ENCODE results near the gene WFIKKN1. TPM values are rescaled to one million over a fixed set of nuclear protein-coding genes. Genes with fewer than 3 reads are reported as not detected.

WFIKKN1 gene
- total RNA-seq, 2 experiments from 2014 or later: 0.47 to 1.2 TPM

DNA sequence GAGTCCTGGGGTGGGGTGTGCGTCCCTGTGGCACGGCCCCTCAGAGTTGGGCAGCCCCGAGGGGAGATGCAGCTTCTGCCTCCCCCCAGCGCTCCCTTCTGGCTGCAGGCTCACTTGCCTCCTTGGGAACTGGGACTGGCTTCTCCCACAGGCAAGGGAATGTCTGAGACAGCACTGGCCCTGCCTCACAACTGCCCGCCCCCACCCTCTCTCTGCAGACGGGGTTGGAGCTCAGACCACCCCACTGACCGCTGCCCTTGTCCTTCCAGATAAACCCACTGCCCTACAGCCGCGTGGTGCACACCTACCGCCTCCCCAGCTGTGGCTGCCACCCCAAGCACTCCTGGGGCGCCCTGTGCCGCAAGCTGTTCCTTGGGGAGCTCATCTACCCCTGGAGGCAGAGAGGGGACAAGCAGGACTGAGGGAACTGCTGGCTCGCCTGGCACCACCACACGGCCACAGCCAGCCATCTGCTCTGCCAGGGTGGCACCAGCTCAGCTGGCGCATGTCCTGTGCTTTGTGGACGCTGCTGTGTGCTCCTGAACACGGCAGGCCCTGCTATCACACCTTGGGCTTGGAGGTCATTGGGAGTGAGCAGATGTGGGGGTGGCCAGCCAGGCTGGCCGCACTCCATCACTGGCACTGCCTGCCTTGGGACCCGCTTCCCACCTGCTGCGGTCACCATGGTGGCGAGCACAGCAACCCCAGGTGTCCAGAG lies 48.0 kb upstream of the WFIKKN1 start:
- intact Hi-C loops (cut with micrococcal nuclease; ENCODE audit: unreplicated experiment): no loop called here
- Histone ChIP-seq H3K4me2 (ENCODE audit: low read length) (no peak overlapping the region), H3K36me3 (ENCODE audit: insufficient read depth, low read length) (peaks cover 4% of the 10 kb centered on the region; the same call in 1 of the 2 replicates), H3K4me1 (ENCODE audit: insufficient read depth, low read length, poor library complexity, severe bottlenecking) (peaks cover 12% of the 10 kb centered on the region), H4K20me1 (ENCODE audit: insufficient read depth, low read length) (no peaks in the 10 kb centered on the region), H3K9me3 (ENCODE audit: low read length) (no peaks in the 10 kb centered on the region), H3K4me3 (ENCODE audit: low read depth, low read length, poor library complexity, severe bottlenecking) (no peak overlapping the region), H3K27ac (ENCODE audit: low read depth, low read length, poor library complexity, severe bottlenecking) (no peak overlapping the region), H2AFZ (ENCODE audit: low read length) (no peak overlapping the region), H3K9me2 (ENCODE audit: insufficient read depth, low read length) (no peaks in the 10 kb centered on the region), H3K79me2 (ENCODE audit: insufficient read depth, low read depth, low read length) (peaks cover 6% of the 10 kb centered on the region; the same call in 1 of the 2 replicates)
- ChIA-PET POLR2A (interaction anchor here (0.6 kb wide), 1 partner anchor 144 kb away, joined by 3 read pairs; no protein-coding TSS in a partner anchor), CTCF (ENCODE audit: unreplicated experiment) (interaction anchor here (0.5 kb wide), 1 partner anchor 93 kb away, joined by 4 read pairs; the partner anchor contains the start of gene RHBDL1)
- no peak for TF ChIP-seq EZH2phosphoT487 (IDR thresholded peaks at IDR 0.05; ENCODE audit: borderline replicate concordance, low read depth, low read length)
- TF ChIP-seq, protein P1, sequence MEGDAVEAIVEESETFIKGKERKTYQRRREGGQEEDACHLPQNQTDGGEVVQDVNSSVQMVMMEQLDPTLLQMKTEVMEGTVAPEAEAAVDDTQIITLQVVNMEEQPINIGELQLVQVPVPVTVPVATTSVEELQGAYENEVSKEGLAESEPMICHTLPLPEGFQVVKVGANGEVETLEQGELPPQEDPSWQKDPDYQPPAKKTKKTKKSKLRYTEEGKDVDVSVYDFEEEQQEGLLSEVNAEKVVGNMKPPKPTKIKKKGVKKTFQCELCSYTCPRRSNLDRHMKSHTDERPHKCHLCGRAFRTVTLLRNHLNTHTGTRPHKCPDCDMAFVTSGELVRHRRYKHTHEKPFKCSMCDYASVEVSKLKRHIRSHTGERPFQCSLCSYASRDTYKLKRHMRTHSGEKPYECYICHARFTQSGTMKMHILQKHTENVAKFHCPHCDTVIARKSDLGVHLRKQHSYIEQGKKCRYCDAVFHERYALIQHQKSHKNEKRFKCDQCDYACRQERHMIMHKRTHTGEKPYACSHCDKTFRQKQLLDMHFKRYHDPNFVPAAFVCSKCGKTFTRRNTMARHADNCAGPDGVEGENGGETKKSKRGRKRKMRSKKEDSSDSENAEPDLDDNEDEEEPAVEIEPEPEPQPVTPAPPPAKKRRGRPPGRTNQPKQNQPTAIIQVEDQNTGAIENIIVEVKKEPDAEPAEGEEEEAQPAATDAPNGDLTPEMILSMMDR (conservative IDR thresholded peaks at IDR 0.05; ENCODE audit: low read length): no peak
- BruUV-seq (replicated peaks): no TSS peak
- no peak for DNase-seq (ENCODE audit: low spot score)

DNA sequence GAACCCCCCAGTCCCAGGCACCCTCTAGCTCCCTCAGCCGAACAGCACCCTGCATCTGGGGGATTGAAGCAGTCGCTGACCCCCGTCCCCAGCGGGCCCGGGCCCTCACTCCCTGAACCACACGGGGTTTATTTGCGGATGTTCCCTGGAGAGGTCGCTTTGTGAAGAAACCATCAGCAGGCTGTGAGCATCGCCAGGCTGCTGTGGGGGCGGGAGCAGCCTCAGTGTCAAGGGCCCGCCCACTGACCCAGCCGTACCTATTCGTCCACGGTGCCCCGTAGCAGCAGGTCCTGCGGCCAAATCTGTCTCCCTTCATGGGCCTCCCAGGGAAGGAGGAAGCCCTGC lies 47.3 kb upstream of the WFIKKN1 start:
- no peak for DNase-seq (ENCODE audit: low spot score)
- Histone ChIP-seq H2AFZ (ENCODE audit: low read length) (no peak overlapping the region), H3K79me2 (ENCODE audit: insufficient read depth, low read depth, low read length) (peaks cover 12% of the 10 kb centered on the region; the same call in 1 of the 2 replicates), H3K4me3 (ENCODE audit: low read depth, low read length, poor library complexity, severe bottlenecking) (no peak overlapping the region), H3K4me1 (ENCODE audit: insufficient read depth, low read length, poor library complexity, severe bottlenecking) (peaks cover 10% of the 10 kb centered on the region), H3K9me3 (ENCODE audit: low read length) (no peaks in the 10 kb centered on the region), H4K20me1 (ENCODE audit: insufficient read depth, low read length) (no peaks in the 10 kb centered on the region), H3K27ac (ENCODE audit: low read depth, low read length, poor library complexity, severe bottlenecking) (no peak overlapping the region), H3K36me3 (ENCODE audit: insufficient read depth, low read length) (peaks cover 4% of the 10 kb centered on the region; the same call in 1 of the 2 replicates), H3K4me2 (ENCODE audit: low read length) (no peak overlapping the region), H3K9me2 (ENCODE audit: insufficient read depth, low read length) (no peaks in the 10 kb centered on the region)
- no peak for TF ChIP-seq EZH2phosphoT487 (IDR thresholded peaks at IDR 0.05; ENCODE audit: borderline replicate concordance, low read depth, low read length)
- TF ChIP-seq, protein P1 (conservative IDR thresholded peaks at IDR 0.05; ENCODE audit: low read length): no peak
- ChIA-PET POLR2A (no interaction called here), CTCF (ENCODE audit: unreplicated experiment) (interaction anchor here (0.6 kb wide), 1 partner anchor 390 kb away, joined by 3 read pairs; no protein-coding TSS in a partner anchor)
- intact Hi-C loops (cut with micrococcal nuclease; ENCODE audit: unreplicated experiment): no loop called here
- no TSS peak for BruUV-seq (replicated peaks)
